NCI-H226 (cell line): ENCODE measurements around the gene MAP3K21.

Source experiments
- DNase-seq: peaks from one replicate; pipeline ENCODE4 v3.0.0-alpha.2; 2015

Gene MAP3K21

GRCh38 chr1:233326811-233327650, 493 bp upstream of the MAP3K21 start:
- peak; percentile 63 for DNase-seq

- no peak for DNase-seq
These were observed 808 bp downstream of the MAP3K21 start for GRCh38 chr1:233328142-233328921.

GRCh38 chr1:233331676-233332519, 4.4 kb downstream of the MAP3K21 start:
- no peak for DNase-seq

- no peak for DNase-seq
These were observed 5.6 kb downstream of the MAP3K21 start for GRCh38 chr1:233333086-233333485.

GRCh38 chr1:233334092-233334491, 6.6 kb downstream of the MAP3K21 start:
- DNase-seq = no peak

- no peak for DNase-seq
These were observed 9.3 kb downstream of the MAP3K21 start for GRCh38 chr1:233336554-233337456.

- no peak for DNase-seq
These were observed 10.0 kb downstream of the MAP3K21 start for GRCh38 chr1:233337505-233337904.

- no peak for DNase-seq
These were observed 10.6 kb downstream of the MAP3K21 start for GRCh38 chr1:233338102-233338501.

GRCh38 chr1:233340031-233340555, 12.6 kb downstream of the MAP3K21 start:
- no peak for DNase-seq

GRCh38 chr1:233340966-233341516, 13.5 kb downstream of the MAP3K21 start:
- DNase-seq = no peak

GRCh38 chr1:233342086-233342485, 14.6 kb downstream of the MAP3K21 start:
- no peak for DNase-seq

GRCh38 chr1:233343262-233343661, 15.7 kb downstream of the MAP3K21 start:
- no peak for DNase-seq

GRCh38 chr1:233347338-233347737, 19.8 kb downstream of the MAP3K21 start:
- DNase-seq = no peak

GRCh38 chr1:233349137-233349536, 21.6 kb downstream of the MAP3K21 start:
- DNase-seq = no peak

- no peak for DNase-seq
These were observed 27.5 kb downstream of the MAP3K21 start for GRCh38 chr1:233354983-233355382.

GRCh38 chr1:233355841-233356704, 28.5 kb downstream of the MAP3K21 start:
- no peak for DNase-seq

- DNase-seq = no peak
These were observed 29.1 kb downstream of the MAP3K21 start for GRCh38 chr1:233356705-233356987.

- DNase-seq = no peak
These were observed 30.3 kb downstream of the MAP3K21 start for GRCh38 chr1:233357595-233358397.

- DNase-seq = no peak
These were observed 31.9 kb downstream of the MAP3K21 start for GRCh38 chr1:233359431-233359830.

GRCh38 chr1:233359905-233360304, 32.4 kb downstream of the MAP3K21 start:
- no peak for DNase-seq
